Measurements from ENCODE around the gene TLCD4. TPM values are rescaled to one million over a fixed set of nuclear protein-coding genes. Genes with fewer than 3 reads are reported as not detected.

TLCD4 gene
- total and polyA plus RNA-seq, 2 of the 8 experiments (the other 6 are each of a cell fraction or from before 2014, with no cell fraction given): 0.79 to 4.2 TPM

DNA sequence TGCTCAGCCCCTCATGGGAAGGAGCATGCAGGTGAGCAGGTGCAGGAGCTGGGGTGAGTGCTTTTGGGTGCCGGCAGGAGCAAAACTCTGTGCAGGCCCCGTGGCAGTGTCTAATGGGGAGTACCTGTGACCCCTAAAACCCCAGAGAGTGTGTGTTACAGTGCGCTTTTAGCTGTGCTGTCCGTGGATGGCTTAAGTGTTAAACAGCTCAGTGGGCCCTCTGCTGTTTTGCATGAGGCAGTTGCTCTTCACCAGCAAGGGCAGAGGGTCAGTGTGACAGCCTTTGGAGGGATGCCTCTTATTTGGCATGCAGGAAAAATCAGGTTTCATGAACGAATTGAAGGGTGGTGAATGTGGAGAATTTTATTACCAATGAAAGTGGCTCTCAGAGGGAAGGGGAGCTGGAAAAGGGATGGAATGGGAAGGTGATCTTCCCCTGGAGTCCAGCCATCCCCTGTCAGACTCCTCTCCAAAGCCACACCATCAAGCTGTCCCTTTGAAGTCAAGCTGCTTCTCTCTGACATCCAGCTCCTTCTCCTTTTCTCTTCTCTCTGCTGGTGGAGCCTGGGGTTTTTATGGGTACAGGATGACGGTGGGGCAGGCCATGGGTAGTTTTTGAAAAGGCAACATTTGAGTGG, 27.4 kb upstream of the TLCD4 start:
- peaks cover 0 to 2% of the 10 kb centered on the region in 2 experiments; a peak in 1 of 4 replicates for H3K9me3 ChIP-seq (ENCODE audit: insufficient read depth in 2 of 2, low read depth in 1 of 2, low read length in 1 of 2)
- no peak overlapping the region for H2BK12ac ChIP-seq (ENCODE audit: low read depth, low read length)
- no peak overlapping the region for H3K4me3 ChIP-seq (ENCODE audit: extremely low read depth in 1 of 4, insufficient read depth in 2 of 4, low read depth in 3 of 4, low read length in 4 of 4)
- H4K91ac ChIP-seq (replicated peaks; ENCODE audit: insufficient read length, low read length): no peak overlapping the region
- no peak overlapping the region for H3K18ac ChIP-seq (ENCODE audit: extremely low read depth, low read length)
- CTCF ChIA-PET (ENCODE audit: partially characterized antibody): interaction anchor here (0.7 to 1.6 kb wide), 2 partner anchors 154 to 217 kb away, joined by 3 read pairs; no protein-coding TSS in a partner anchor
- H3K27me3 ChIP-seq (replicated peaks in 1 of 4; ENCODE audit: control insufficient read depth in 3 of 4, extremely low read depth in 1 of 4, insufficient read depth in 3 of 4, low read length in 3 of 4): no peaks in the 10 kb centered on the region
- no peak overlapping the region for H3K56ac ChIP-seq (replicated peaks; ENCODE audit: insufficient read length, low read depth, low read length)
- H2AK5ac ChIP-seq (ENCODE audit: low read depth, low read length): no peak overlapping the region
- no peaks in the 10 kb centered on the region for H3K36me3 ChIP-seq (ENCODE audit: control insufficient read depth in 2 of 4, insufficient read depth in 4 of 4, low read length in 3 of 4)
- H3K9ac ChIP-seq (replicated peaks in 1 of 4; ENCODE audit: extremely low read depth in 1 of 4, low read depth in 3 of 4, low read length in 3 of 4): no peak overlapping the region
- no peak overlapping the region for H3K4me2 ChIP-seq (ENCODE audit: insufficient read depth in 1 of 2, low read depth in 2 of 2, low read length in 2 of 2)
- no peak overlapping the region for H3K14ac ChIP-seq (ENCODE audit: insufficient read length)
- H2BK5ac ChIP-seq (ENCODE audit: low read depth, low read length): no peak overlapping the region
- no peak overlapping the region for H2AFZ ChIP-seq (ENCODE audit: low read length)
- 91% methylated on average over 6 of the region's 6 CpGs; no CpG with 5 or more reads in 1 of the 2 experiments for WGBS, 2 experiments (ENCODE audit: extremely low coverage in 1 of 2, insufficient coverage in 1 of 2, insufficient read length in 1 of 2, insufficient replicate concordance in 2 of 2, low coverage in 1 of 2, low lambda C conversion rate in 2 of 2, missing lambda C conversion rate in 1 of 2)
- no peaks in the 10 kb centered on the region for H3K79me2 ChIP-seq (ENCODE audit: control insufficient read depth in 1 of 2, insufficient read depth in 2 of 2, low read length in 2 of 2)
- H2BK15ac ChIP-seq (ENCODE audit: low read length): no peak overlapping the region
- no peak overlapping the region for H4K8ac ChIP-seq (ENCODE audit: extremely low read depth, insufficient read depth, low read length)
- no peak overlapping the region for H3K23ac ChIP-seq (ENCODE audit: insufficient read length)
- peaks cover 0 to 9% (median 6%) of the 10 kb centered on the region in 4 experiments; a peak in 6 of 7 replicates for H3K4me1 ChIP-seq (replicated peaks in 1 of 4; ENCODE audit: control insufficient read depth in 3 of 4, insufficient read depth in 4 of 4, low read length in 3 of 4)
- H4K20me1 ChIP-seq (replicated peaks in 1 of 2; ENCODE audit: control insufficient read depth in 1 of 2, insufficient read depth in 2 of 2, low read length in 2 of 2): no peaks in the 10 kb centered on the region
- H3K27ac ChIP-seq (ENCODE audit: low read depth, low read length): no peak overlapping the region
- no peak overlapping the region for H3K4ac ChIP-seq (replicated peaks; ENCODE audit: insufficient read length, low read depth, low read length)
- no peak for DNase-seq (ENCODE audit: low read depth in 1 of 2, low spot score in 2 of 2)
- FAIRE-seq: no peak
- no peak overlapping the region for H2BK20ac ChIP-seq (ENCODE audit: low read length)
- H4K5ac ChIP-seq (ENCODE audit: insufficient read length, low read depth, low read length): no peak overlapping the region
- POLR2A ChIA-PET (ENCODE audit: partially characterized antibody): no interaction called here
- no peaks in the 10 kb centered on the region for H3K23me2 ChIP-seq (ENCODE audit: low read depth, low read length)
- H3K79me1 ChIP-seq (ENCODE audit: low read depth, low read length): no peaks in the 10 kb centered on the region
- no peak overlapping the region for H2BK120ac ChIP-seq (replicated peaks; ENCODE audit: low read depth, low read length)
- TF ChIP-seq SP2 (IDR thresholded peaks at IDR 0.05; ENCODE audit: low read length) (no peak), TCF12 (IDR thresholded peaks at IDR 0.05; ENCODE audit: low read depth, low read length) (no peak), TAF7 (optimal IDR thresholded peaks at IDR 0.05; ENCODE audit: borderline replicate concordance, low read depth, low read length) (no peak), SUZ12 (IDR thresholded peaks at IDR 0.05; ENCODE audit: low read length) (no peak), CBX8 (IDR thresholded peaks at IDR 0.05; ENCODE audit: borderline replicate concordance, low read depth, low read length) (no peak), PHF8 (conservative IDR thresholded peaks at IDR 0.05; ENCODE audit: low read depth, low read length) (no peak), BACH1 (IDR thresholded peaks at IDR 0.05; ENCODE audit: low read length) (no peak), SAP30 (IDR thresholded peaks at IDR 0.05; ENCODE audit: insufficient read depth, insufficient replicate concordance, low read length) (no peak), HDAC6 (IDR thresholded peaks at IDR 0.05; ENCODE audit: low read depth, low read length) (no peak), FOSL1 (IDR thresholded peaks at IDR 0.05; ENCODE audit: insufficient read depth, low read depth, low read length) (no peak), CTBP2 (IDR thresholded peaks at IDR 0.05; ENCODE audit: borderline replicate concordance, insufficient read depth, insufficient read length, low read length) (no peak)

Measured in H1 (cell line).